Measurements from ENCODE around the gene PXDN.
"Not testable (repeated sequence)": the region's sequence is repeated elsewhere in the genome, so short reads cannot be mapped to it uniquely, and the experiment has no call there.

Gene PXDN

DNA sequence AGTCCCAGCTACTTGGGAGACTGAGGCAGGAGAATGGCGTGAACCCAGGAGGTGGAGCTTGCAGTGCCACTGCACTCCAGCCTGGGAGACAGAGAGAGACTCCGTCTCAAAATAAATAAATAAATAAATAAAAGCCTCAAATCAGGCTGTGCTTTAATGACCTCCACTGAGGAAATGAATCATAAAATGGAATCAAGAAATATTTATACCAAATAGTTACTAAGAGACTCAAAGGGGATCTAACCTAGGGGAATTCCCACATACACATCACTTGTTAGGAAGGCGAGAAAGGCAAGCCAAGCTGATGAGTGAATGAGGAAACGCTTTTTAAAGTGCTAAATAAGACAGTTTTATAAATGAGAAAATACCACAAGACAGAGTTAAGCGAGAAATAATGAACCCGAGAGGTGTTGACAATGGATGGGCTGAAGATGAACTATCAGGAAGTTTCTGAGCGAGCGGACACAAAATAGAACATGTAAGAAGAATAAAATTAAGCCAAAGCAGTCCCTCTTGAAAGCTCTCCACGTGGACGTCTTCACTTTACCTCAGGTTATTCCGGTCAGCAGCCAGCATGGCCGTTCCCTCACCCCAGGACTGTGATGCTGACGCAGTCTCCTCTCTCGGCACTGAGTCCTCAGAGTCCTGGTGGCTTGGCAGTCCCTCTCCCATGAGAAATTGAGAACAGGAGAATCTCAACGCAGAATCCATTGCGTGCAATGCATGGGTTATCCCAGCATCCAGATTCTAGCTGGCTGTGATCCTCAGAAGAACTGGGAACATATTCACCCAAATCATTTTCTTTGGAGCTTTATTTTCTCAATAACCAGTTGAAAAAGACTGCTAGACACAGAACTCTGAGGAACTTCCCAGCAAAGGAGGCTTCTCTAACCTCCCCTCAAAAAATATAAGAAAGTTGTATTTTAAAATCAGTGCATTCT is 22.3 kb downstream of the PXDN start:
- DNase-seq, result no peak

GRCh38 chr2:1718339-1719220 is 25.7 kb downstream of the PXDN start:
- no peak for DNase-seq

DNA sequence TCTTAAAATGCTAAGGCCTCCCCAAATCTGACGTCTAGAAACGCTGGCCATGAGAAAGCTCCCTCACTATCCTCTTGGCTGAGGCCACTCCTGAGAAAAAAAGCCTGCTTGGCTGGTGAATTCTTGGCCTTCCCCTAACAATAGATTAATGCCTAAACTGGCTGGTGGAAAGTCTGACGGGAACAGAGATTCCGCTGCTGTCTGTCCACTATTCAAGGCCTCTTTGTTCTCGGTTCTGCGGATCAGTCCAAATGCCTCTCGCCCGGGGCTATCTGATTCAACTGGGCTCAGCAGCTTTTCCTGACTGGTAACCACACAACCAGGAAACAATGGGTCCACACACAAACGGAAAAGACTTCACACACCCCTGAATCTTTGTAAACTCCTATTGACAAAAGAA is 27.2 kb downstream of the PXDN start:
- DNase-seq, result no peak

- DNase-seq, result no peak
Measured at GRCh38 chr2:1716441-1716840, 27.9 kb downstream of the PXDN start.

GRCh38 chr2:1716014-1716305 is 28.4 kb downstream of the PXDN start:
- DNase-seq, result not testable (repeated sequence)

GRCh38 chr2:1715184-1716013 is 28.9 kb downstream of the PXDN start:
- DNase-seq, result no peak

GRCh38 chr2:1714291-1715064 is 29.8 kb downstream of the PXDN start:
- DNase-seq, result no peak

- no peak for DNase-seq
Measured at GRCh38 chr2:1713839-1714236, 30.5 kb downstream of the PXDN start.

- no peak for DNase-seq
Measured at GRCh38 chr2:1713142-1713838, 31.0 kb downstream of the PXDN start.

- DNase-seq, result no peak
Measured at GRCh38 chr2:1709946-1710560, 34.3 kb downstream of the PXDN start.

GRCh38 chr2:1709335-1709605 is 35.0 kb downstream of the PXDN start:
- no peak for DNase-seq

DNA sequence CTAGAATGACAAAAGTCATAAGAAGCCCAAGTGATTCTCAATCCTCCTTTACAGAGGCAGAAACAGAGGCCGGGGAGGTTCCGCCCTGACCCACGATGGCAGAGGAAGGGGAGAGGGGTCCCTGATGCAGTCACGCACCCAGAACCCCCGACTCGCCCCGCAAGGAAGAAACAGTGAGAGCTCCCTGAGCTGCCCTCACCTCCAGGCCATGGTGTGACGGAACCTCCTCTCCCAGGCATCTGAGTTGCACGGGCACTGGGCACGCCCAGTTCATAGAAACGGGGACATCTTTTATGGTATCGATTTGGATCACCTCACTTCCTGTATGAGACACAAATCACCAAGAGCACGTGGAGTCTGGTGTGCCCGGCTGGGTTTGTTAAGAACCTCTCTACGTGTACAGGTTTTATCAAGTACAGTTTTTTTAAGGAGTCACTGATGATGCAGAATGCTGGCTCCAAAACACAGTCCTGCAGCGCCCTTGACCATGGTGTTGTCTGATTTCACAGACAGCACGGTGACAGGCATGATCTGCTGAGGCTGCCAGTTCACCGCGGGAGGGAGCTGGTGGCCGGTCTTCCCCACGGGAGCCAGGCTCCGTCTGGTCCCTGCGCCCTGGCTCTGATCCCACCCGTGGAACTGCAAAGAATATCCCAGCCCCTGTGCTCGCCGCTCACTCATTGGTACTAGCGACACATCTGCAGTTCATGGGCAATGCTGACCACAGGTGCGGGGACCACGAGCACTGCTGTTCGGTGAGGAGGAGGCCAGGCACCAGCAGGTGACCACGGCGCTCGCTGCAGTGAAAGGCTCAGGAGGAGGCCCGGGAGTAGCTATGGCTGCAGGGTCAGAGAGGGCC is 35.6 kb downstream of the PXDN start:
- DNase-seq, result no peak

DNA sequence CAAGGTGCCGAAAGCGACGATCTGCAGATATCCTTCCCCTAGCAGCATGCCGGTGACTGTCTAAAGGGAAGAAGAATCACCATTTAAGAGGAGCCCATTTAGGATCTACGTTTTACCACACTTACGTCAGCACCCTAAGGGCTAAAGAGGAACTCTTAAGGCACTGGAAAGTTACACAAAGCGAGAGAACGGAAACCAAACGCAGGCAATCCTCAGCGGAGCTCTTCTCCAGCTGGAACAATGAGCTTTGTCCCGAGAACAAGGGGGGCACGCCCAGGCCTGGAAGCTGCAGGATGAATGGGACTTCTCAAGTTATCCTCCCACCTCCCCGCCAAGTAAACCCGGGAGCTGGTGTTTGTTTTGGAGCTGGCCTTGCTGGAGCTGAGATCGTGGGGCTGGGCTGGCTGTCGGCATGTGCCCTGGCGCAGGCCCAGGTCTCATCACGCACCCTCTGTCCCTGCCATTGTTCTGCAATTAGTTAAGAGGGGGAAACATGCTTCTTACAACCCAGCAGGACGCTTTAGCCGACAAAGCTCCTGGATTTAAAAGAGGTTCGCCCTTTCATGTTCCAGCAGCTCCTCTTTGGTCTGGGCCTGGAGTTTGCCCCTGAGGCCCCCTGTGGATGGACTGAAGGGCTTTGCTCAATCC is 36.4 kb downstream of the PXDN start:
- peak; percentile 48 to 67 for DNase-seq

GRCh38 chr2:1706089-1706841 is 38.0 kb downstream of the PXDN start:
- not testable (repeated sequence) for DNase-seq

DNA sequence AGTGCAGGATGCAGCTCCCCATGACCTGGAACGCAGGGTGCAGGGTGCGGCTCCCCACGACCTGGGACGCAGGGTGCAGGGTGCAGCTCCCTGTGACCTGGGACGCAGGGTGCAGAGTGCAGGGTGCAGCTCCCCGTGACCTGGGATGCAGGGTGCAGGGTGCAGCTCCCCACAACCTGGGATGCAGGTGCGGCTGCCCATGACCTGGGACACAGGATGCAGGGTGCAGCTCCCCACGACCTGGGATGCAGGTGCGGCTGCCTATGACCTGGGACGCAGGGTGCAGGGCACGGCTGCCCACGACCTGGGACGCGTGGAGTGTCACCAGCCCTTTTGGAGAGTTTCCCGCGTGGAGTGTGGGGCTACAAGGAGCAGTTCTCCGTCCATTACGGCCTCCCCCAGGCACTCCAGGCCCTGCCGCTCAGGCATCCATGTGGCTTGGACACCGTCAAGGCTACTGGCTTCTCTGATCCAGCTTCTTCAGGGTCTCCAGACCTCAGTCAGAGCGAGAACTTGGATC is 38.7 kb downstream of the PXDN start:
- no peak for DNase-seq

- DNase-seq, result no peak
Measured at GRCh38 chr2:1704631-1705556, 39.4 kb downstream of the PXDN start.

GRCh38 chr2:1702186-1702565 is 42.1 kb downstream of the PXDN start:
- no peak for DNase-seq

All from inflammatory macrophage treated with lipopolysaccharide for 1 hour (primary cell).